Mucosa of stomach (tissue), 1 donor: ENCODE measurements around the gene IPPK.

Experiments
- H3K27me3 ChIP-seq: one replicate; pipeline ENCODE4 v1.7.0; 2013; ENCODE audit warnings: mild to moderate bottlenecking, low read length; ENCODE audit not compliant: control insufficient read depth, insufficient read depth
- H3K36me3 ChIP-seq: one replicate; pipeline ENCODE4 v1.7.0; 2013; ENCODE audit warnings: low read length; ENCODE audit not compliant: control insufficient read depth, insufficient read depth
- H3K4me1 ChIP-seq: one replicate; pipeline ENCODE4 v1.7.0; 2013; ENCODE audit warnings: mild to moderate bottlenecking, low read length; ENCODE audit not compliant: control insufficient read depth, insufficient read depth
- H3K4me3 ChIP-seq: one replicate; pipeline ENCODE4 v1.7.0; 2013; ENCODE audit warnings: low read length
- H3K9ac ChIP-seq: one replicate; pipeline ENCODE4 v1.7.0; 2013; ENCODE audit warnings: mild to moderate bottlenecking, low read length, moderate library complexity
- H3K9me3 ChIP-seq: one replicate; pipeline ENCODE4 v1.7.0; 2013; ENCODE audit warnings: mild to moderate bottlenecking, low read length, moderate library complexity; ENCODE audit not compliant: control insufficient read depth
- donor health status: Pancreatic carcinoma.

Gene IPPK

GRCh38 chr9:92680166-92681119 is 10.5 kb upstream of the IPPK start:
- Histone ChIP-seq H3K27me3 (peaks cover 3% of the 10 kb centered on the region), H3K36me3 (no peaks in the 10 kb centered on the region), H3K4me3 (no peak overlapping the region), H3K9ac (no peak overlapping the region), H3K9me3 (no peaks in the 10 kb centered on the region), H3K4me1 (no peaks in the 10 kb centered on the region)

- Histone ChIP-seq H3K4me1 (no peaks in the 10 kb centered on the region), H3K9ac (no peak overlapping the region), H3K27me3 (peaks cover 3% of the 10 kb centered on the region), H3K4me3 (no peak overlapping the region), H3K36me3 (no peaks in the 10 kb centered on the region), H3K9me3 (no peaks in the 10 kb centered on the region)
Measured at GRCh38 chr9:92679413-92680165, 9.7 kb upstream of the IPPK start.

DNA sequence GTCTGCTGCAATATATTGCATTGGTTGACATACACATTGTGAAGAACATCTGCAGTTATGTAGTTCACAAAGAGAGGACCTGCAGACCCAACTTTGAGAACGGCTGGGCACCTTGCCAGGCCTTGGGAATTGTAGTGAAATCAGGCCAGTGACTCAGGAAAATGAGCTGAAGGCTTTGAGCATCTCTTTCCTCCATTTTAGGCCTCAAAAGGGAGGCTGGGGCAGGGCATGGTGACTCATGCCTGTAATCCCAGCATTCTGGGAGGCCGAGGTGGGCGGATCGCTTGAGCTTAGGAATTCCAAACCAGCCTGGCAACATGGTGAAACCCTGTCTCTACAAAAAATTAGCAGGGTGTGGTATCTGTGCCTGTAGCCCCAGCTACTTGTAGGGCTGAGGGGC is 1.4 kb upstream of the IPPK start:
- Histone ChIP-seq H3K9ac (no peak overlapping the region), H3K27me3 (no peaks in the 10 kb centered on the region), H3K36me3 (no peaks in the 10 kb centered on the region), H3K4me3 (no peak overlapping the region), H3K9me3 (no peaks in the 10 kb centered on the region), H3K4me1 (peaks cover 11% of the 10 kb centered on the region)

GRCh38 chr9:92669527-92669889 is 423 bp downstream of the IPPK start:
- H3K27me3 ChIP-seq = no peaks in the 10 kb centered on the region
- H3K36me3 ChIP-seq = no peaks in the 10 kb centered on the region
- H3K4me1 ChIP-seq = peaks cover 11% of the 10 kb centered on the region
- H3K9ac ChIP-seq = peak overlapping the region; percentile 79
- peak overlapping the region; percentile 97 for H3K4me3 ChIP-seq
- no peaks in the 10 kb centered on the region for H3K9me3 ChIP-seq

- peak overlapping the region; percentile 79 for H3K9ac ChIP-seq
- H3K4me3 ChIP-seq = peak overlapping the region; percentile 97
- no peaks in the 10 kb centered on the region for H3K9me3 ChIP-seq
- H3K27me3 ChIP-seq = no peaks in the 10 kb centered on the region
- H3K4me1 ChIP-seq = peaks cover 11% of the 10 kb centered on the region
- no peaks in the 10 kb centered on the region for H3K36me3 ChIP-seq
Measured at GRCh38 chr9:92668746-92669526, 995 bp downstream of the IPPK start.

- no peak overlapping the region for H3K9ac ChIP-seq
Measured at GRCh38 chr9:92666912-92667532, 2.9 kb downstream of the IPPK start.

DNA sequence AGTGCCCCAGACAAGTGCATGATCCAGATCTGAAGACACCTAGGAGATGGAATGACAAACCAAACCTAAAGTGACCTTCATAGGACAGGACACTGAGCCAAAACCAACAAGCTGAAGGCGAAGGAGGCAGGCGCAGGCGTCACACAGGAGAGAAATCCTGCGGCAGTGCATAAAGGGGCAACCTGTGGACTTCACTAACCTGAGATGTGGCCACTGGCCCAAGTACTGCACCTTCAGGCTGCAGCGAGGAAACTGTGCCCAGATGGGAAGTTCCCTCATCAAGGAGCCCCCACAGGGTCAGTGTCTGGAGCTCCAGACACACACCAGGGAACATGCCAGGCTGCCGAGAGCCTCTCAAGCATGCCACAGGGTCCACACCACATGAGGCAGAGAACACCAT is 3.7 kb downstream of the IPPK start:
- Histone ChIP-seq H3K9me3 (no peaks in the 10 kb centered on the region), H3K36me3 (no peaks in the 10 kb centered on the region), H3K27me3 (no peaks in the 10 kb centered on the region), H3K9ac (no peak overlapping the region), H3K4me3 (no peak overlapping the region), H3K4me1 (peaks cover 11% of the 10 kb centered on the region)

More at GRCh38 chr9:92666912-92667532, 2.9 kb downstream of the IPPK start:
- H3K9me3 ChIP-seq = no peaks in the 10 kb centered on the region
- H3K36me3 ChIP-seq = no peaks in the 10 kb centered on the region
- H3K27me3 ChIP-seq = no peaks in the 10 kb centered on the region
- H3K4me3 ChIP-seq = no peak overlapping the region
- H3K4me1 ChIP-seq = peaks cover 11% of the 10 kb centered on the region

GRCh38 chr9:92665836-92666235 is 4.1 kb downstream of the IPPK start:
- Histone ChIP-seq H3K4me1 (peaks cover 11% of the 10 kb centered on the region), H3K36me3 (no peaks in the 10 kb centered on the region), H3K9me3 (no peaks in the 10 kb centered on the region), H3K27me3 (no peaks in the 10 kb centered on the region), H3K4me3 (no peak overlapping the region), H3K9ac (no peak overlapping the region)

GRCh38 chr9:92664394-92665152 is 5.4 kb downstream of the IPPK start:
- Histone ChIP-seq H3K9ac (no peak overlapping the region), H3K4me3 (no peak overlapping the region), H3K9me3 (no peaks in the 10 kb centered on the region), H3K4me1 (peaks cover 11% of the 10 kb centered on the region), H3K27me3 (no peaks in the 10 kb centered on the region), H3K36me3 (no peaks in the 10 kb centered on the region)

DNA sequence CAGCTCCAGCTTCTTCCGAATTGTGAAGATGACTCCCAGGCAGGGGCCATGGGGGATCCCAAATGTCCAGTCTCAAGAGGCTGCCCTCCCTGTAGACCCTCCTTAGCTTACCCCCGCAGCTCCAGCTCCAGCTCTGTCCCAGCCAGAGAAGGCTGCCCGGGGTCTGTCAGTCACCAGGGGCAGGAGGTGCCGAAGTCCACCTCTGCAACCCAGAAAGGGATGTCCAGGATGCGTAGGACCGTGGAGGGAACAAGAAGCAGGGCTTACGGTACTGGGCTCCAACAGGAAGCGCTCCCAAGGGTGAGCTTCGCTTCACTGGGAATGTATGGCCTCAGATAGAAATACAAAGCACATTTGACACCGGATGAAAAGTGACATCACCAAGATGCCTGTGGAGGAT is 6.0 kb downstream of the IPPK start:
- H3K27me3 ChIP-seq = no peaks in the 10 kb centered on the region
- no peaks in the 10 kb centered on the region for H3K36me3 ChIP-seq
- no peak overlapping the region for H3K4me3 ChIP-seq
- no peak overlapping the region for H3K9ac ChIP-seq
- H3K9me3 ChIP-seq = no peaks in the 10 kb centered on the region
- H3K4me1 ChIP-seq = peaks cover 7% of the 10 kb centered on the region

- Histone ChIP-seq H3K4me1 (no peaks in the 10 kb centered on the region), H3K27me3 (no peaks in the 10 kb centered on the region), H3K9ac (no peak overlapping the region), H3K36me3 (no peaks in the 10 kb centered on the region), H3K4me3 (no peak overlapping the region), H3K9me3 (no peaks in the 10 kb centered on the region)
Measured at GRCh38 chr9:92663126-92663525, 6.8 kb downstream of the IPPK start.
